Muscle of leg (tissue), 11 donors: Measurements from ENCODE around the gene CHRNB2. TPM values are rescaled to one million over a fixed set of nuclear protein-coding genes. Genes with fewer than 3 reads are reported as not detected.

ENCODE experiments used
- DNase-seq: peaks from one replicate; pipeline ENCODE4 v3.0.0; 2013
- H3K27ac ChIP-seq: one replicate; pipeline ENCODE4 v1.5.1; 2013; ENCODE audit warnings: mild to moderate bottlenecking, low read length, control low read depth
- H3K27me3 ChIP-seq: one replicate; pipeline ENCODE4 v1.6.1; 2013; ENCODE audit warnings: low read length; ENCODE audit not compliant: control insufficient read depth, insufficient read depth
- H3K36me3 ChIP-seq: one replicate; pipeline ENCODE4 v1.6.1; 2013; ENCODE audit warnings: low read length; ENCODE audit not compliant: control insufficient read depth, insufficient read depth
- H3K4me1 ChIP-seq: one replicate; pipeline ENCODE4 v1.6.1; 2013; ENCODE audit warnings: low read length; ENCODE audit not compliant: control insufficient read depth, insufficient read depth
- H3K4me3 ChIP-seq: one replicate; pipeline ENCODE4 v1.5.1; 2013; ENCODE audit warnings: low read length, control low read depth
- H3K9me3 ChIP-seq: replicated peaks from 2 replicates; pipeline ENCODE4 v1.6.1; 2013; ENCODE audit warnings: low read depth, low read length; ENCODE audit not compliant: control insufficient read depth
- WGBS: methylation state at CpG from one replicate; pipeline ENCODE4 v1.1.5; 2013; ENCODE audit warnings: missing lambda C conversion rate; ENCODE audit not compliant: insufficient coverage; 5-methylcytosine and 5-hydroxymethylcytosine counted together
- polyA plus RNA-seq, 8 donors: library from polyadenylated mRNA; unstranded; fragments of 120-200 nt; gene quantifications; one replicate each; pipeline versions ENCODE4 v1.2.1 to v1.2.3, GENCODE V29; 2013; ENCODE audit warnings: inconsistent platforms in 1 of 8, low replicate concordance in 1 of 8; ENCODE audit not compliant: insufficient read length in 8 of 8, insufficient read depth in 1 of 8
- total RNA-seq: library from RNA; stranded (reverse); fragments of 120-200 nt; gene quantifications from one replicate; pipeline ENCODE4 v1.2.4, GENCODE V29; 2013

The CHRNB2 gene
- total and polyA plus RNA-seq, 9 donors: 0.06 to 1.1 (median 0.21) TPM

- peak; percentile 76 for DNase-seq
- peaks cover 55% of the 10 kb centered on the region for H3K4me1 ChIP-seq
- WGBS: 21% methylated on average over 4 of the region's 6 CpGs
- H3K9me3 ChIP-seq: no peaks in the 10 kb centered on the region
- H3K27me3 ChIP-seq: no peaks in the 10 kb centered on the region
- peak overlapping the region; percentile 69 for H3K27ac ChIP-seq
- H3K4me3 ChIP-seq: no peak overlapping the region
- peaks cover 54% of the 10 kb centered on the region for H3K36me3 ChIP-seq
Observed at GRCh38 chr1:154578058-154578418, 10.5 kb downstream of the CHRNB2 start.

- Histone ChIP-seq H3K36me3 (peaks cover 67% of the 10 kb centered on the region), H3K4me1 (peaks cover 60% of the 10 kb centered on the region), H3K27me3 (no peaks in the 10 kb centered on the region), H3K27ac (no peak overlapping the region), H3K9me3 (no peaks in the 10 kb centered on the region), H3K4me3 (no peak overlapping the region)
- DNase-seq: no peak
- WGBS: 91% methylated on average over 7 of the region's 8 CpGs
Observed at GRCh38 chr1:154579374-154579773, 11.8 kb downstream of the CHRNB2 start.

- no peak overlapping the region for H3K4me3 ChIP-seq
- no peak for DNase-seq
- 76% methylated on average over 3 of the region's 3 CpGs for WGBS
- no peaks in the 10 kb centered on the region for H3K27me3 ChIP-seq
- no peak overlapping the region for H3K27ac ChIP-seq
- peaks cover 91% of the 10 kb centered on the region for H3K36me3 ChIP-seq
- H3K4me1 ChIP-seq: peaks cover 39% of the 10 kb centered on the region
- H3K9me3 ChIP-seq: no peaks in the 10 kb centered on the region
Observed at GRCh38 chr1:154581766-154582165, 14.2 kb downstream of the CHRNB2 start.

GRCh38 chr1:154582885-154583284, 15.3 kb downstream of the CHRNB2 start:
- no peak for DNase-seq
- no peak overlapping the region for H3K27ac ChIP-seq
- peaks cover 98% of the 10 kb centered on the region for H3K36me3 ChIP-seq

GRCh38 chr1:154583773-154584172, 16.2 kb downstream of the CHRNB2 start:
- Histone ChIP-seq H3K27ac (no peak overlapping the region), H3K9me3 (no peaks in the 10 kb centered on the region), H3K4me1 (peaks cover 19% of the 10 kb centered on the region), H3K27me3 (no peaks in the 10 kb centered on the region), H3K4me3 (no peak overlapping the region), H3K36me3 (peaks cover 98% of the 10 kb centered on the region)
- DNase-seq: peak; percentile 55
- 60% methylated on average over 8 of the region's 9 CpGs for WGBS

More at GRCh38 chr1:154582885-154583284, 15.3 kb downstream of the CHRNB2 start:
- no peaks in the 10 kb centered on the region for H3K27me3 ChIP-seq
- H3K4me3 ChIP-seq: no peak overlapping the region
- H3K9me3 ChIP-seq: no peaks in the 10 kb centered on the region
- peaks cover 28% of the 10 kb centered on the region for H3K4me1 ChIP-seq
- WGBS: 85% methylated on average over 5 of the region's 6 CpGs

- DNase-seq: no peak
- Histone ChIP-seq H3K27me3 (no peaks in the 10 kb centered on the region), H3K4me1 (peaks cover 12% of the 10 kb centered on the region), H3K27ac (no peak overlapping the region), H3K36me3 (peaks cover 98% of the 10 kb centered on the region), H3K4me3 (no peak overlapping the region), H3K9me3 (no peaks in the 10 kb centered on the region)
- 93% methylated on average over 5 of the region's 9 CpGs for WGBS
Observed at GRCh38 chr1:154584267-154584994, 16.9 kb downstream of the CHRNB2 start.

- H3K27ac ChIP-seq: no peak overlapping the region
- peaks cover 10% of the 10 kb centered on the region for H3K4me1 ChIP-seq
- H3K4me3 ChIP-seq: no peak overlapping the region
- DNase-seq: no peak
- no peaks in the 10 kb centered on the region for H3K9me3 ChIP-seq
- H3K36me3 ChIP-seq: peaks cover 97% of the 10 kb centered on the region
- 92% methylated on average over 7 of the region's 10 CpGs for WGBS
- H3K27me3 ChIP-seq: no peaks in the 10 kb centered on the region
Observed at GRCh38 chr1:154586231-154586630, 18.7 kb downstream of the CHRNB2 start.

- no peaks in the 10 kb centered on the region for H3K27me3 ChIP-seq
- no peak overlapping the region for H3K27ac ChIP-seq
- H3K9me3 ChIP-seq: no peaks in the 10 kb centered on the region
- H3K4me3 ChIP-seq: no peak overlapping the region
- peaks cover 10% of the 10 kb centered on the region for H3K4me1 ChIP-seq
- peaks cover 99% of the 10 kb centered on the region for H3K36me3 ChIP-seq
- no peak for DNase-seq
- WGBS: 96% methylated on average over 4 of the region's 6 CpGs
Observed at GRCh38 chr1:154586641-154587040, 19.1 kb downstream of the CHRNB2 start.

GRCh38 chr1:154589780-154590179, 22.2 kb downstream of the CHRNB2 start:
- Histone ChIP-seq H3K9me3 (no peaks in the 10 kb centered on the region), H3K27me3 (no peaks in the 10 kb centered on the region), H3K4me1 (peaks cover under 1% of the 10 kb centered on the region), H3K4me3 (no peak overlapping the region), H3K27ac (no peak overlapping the region), H3K36me3 (peaks cover 94% of the 10 kb centered on the region)
- 88% methylated on average over 6 of the region's 10 CpGs for WGBS
- no peak for DNase-seq

GRCh38 chr1:154590756-154591155, 23.2 kb downstream of the CHRNB2 start:
- no CpG with 5 or more reads among the region's 5 CpGs for WGBS
- Histone ChIP-seq H3K4me1 (no peaks in the 10 kb centered on the region), H3K27me3 (no peaks in the 10 kb centered on the region), H3K36me3 (peaks cover 91% of the 10 kb centered on the region), H3K27ac (no peak overlapping the region), H3K9me3 (no peaks in the 10 kb centered on the region), H3K4me3 (no peak overlapping the region)
- no peak for DNase-seq

- DNase-seq: no peak
- 90% methylated on average over 3 of the region's 7 CpGs for WGBS
Observed at GRCh38 chr1:154591206-154591605, 23.6 kb downstream of the CHRNB2 start.

More at GRCh38 chr1:154591206-154591605, 23.6 kb downstream of the CHRNB2 start:
- Histone ChIP-seq H3K27ac (no peak overlapping the region), H3K36me3 (peaks cover 90% of the 10 kb centered on the region), H3K4me1 (no peaks in the 10 kb centered on the region), H3K4me3 (no peak overlapping the region), H3K27me3 (no peaks in the 10 kb centered on the region), H3K9me3 (no peaks in the 10 kb centered on the region)
